Embryonic facial prominence (tissue), 1 donor: ENCODE measurements around the gene OR5L1.

Experiments used
- DNase-seq: peaks from one replicate; pipeline ENCODE4 v3.0.0-alpha.2; 2016; ENCODE audit errors: extremely low spot score

OR5L1 gene

DNA sequence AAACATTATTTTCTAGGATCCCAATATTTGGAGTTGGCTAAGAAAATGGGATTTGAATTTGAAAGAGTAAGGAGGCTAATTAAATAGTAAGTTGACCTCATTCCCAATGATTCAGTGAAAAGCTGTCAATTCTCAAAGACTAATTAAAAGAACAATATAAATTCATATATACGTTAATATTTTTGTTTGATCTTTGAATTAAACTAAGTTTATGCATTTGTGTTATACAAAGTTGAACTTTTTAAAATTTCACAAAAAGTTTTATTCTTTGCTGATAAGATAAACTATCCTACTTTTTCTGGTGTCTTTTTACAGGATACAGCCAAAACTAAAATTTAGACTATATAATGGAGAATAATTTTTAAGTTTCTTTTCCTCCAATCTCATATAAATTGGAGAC, at the start of gene OR5L1:
TSS of gene OR5L1 (plus strand) at position 301 of the 400 bp plus-strand sequence. CDS start 100 bp downstream, outside the sequence.
- no peak for DNase-seq

DNA sequence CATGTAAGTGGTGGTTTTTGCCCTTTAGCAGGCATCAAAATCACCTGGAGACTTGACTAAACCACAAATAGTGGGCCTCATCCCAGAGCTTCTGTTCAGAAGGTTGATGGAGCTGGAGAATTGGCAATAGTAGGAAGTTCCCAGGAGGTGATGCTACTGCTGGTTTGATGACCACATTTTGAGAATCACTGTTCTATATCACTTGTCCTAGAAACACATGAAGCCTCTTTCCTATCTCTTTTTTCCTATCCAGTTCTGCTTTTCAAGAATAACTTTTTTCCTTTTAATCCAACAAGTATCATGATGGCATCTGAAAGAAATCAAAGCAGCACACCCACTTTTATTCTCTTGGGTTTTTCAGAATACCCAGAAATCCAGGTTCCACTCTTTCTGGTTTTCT, 38.0 kb upstream of the OR5L1 start, which contains the start of gene OR5D13:
TSS of gene OR5D13 (plus strand) at position 301 of the 400 bp plus-strand sequence. CDS start at position 301, 0 bp downstream.
- no peak for DNase-seq

DNA sequence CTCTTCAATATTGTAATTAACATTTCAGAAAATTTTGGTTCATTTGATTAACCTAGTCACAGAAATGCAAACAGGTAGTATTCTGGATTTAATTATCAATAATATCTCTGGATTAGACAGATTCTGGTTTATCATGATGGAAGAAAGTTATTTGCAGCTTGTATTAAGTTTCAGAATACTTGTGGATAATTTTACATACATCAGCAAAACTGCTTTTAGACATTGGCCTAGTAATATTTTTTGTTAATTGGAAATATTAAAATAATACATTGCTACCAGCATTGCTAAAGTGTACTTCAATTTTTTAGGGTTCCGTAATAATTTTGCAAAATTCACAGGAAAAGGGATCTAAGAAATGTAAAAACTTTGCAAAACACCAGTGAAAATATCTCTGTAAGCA, 19.6 kb upstream of the OR5L1 start:
- no peak for DNase-seq

DNA sequence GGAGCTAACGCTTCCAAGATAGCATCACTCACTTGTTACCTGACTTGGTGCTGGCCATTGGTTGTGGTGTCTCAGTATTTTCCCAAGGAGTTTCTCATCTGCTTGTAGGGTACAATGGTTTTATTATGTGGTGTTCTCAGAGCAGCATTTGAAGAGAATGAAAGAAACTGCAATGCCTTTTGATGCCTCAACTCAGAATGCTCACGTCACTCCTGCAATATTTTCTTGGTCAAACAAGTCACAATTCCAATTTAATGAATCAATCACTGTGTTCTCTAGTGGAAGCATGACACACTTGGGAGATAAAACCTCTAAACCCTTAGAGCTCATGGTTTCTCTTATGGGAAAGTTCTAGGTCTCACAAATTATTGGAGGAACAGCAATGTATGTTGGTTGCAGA, 17.8 kb upstream of the OR5L1 start:
- DNase-seq, result no peak

DNA sequence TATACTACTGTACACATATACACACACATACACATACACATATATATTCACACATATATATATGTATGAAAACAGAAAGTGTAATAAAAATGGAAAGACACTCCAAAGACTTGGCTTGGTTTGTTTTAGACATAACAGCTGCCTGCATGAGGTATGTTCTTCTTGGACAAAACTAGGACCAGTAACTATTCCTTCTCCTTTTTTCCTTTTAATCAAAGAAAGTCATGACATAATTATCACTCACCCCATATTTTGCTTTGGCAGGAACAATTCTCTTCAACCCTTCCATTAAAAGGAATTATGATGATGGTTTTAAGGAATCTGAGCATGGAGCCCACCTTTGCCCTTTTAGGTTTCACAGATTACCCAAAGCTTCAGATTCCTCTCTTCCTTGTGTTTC, 15.9 kb upstream of the OR5L1 start, which contains the start of gene OR5D14:
TSS of gene OR5D14 (plus strand) at position 301 of the 400 bp plus-strand sequence. CDS start at position 301, 0 bp downstream.
- no peak for DNase-seq

DNA sequence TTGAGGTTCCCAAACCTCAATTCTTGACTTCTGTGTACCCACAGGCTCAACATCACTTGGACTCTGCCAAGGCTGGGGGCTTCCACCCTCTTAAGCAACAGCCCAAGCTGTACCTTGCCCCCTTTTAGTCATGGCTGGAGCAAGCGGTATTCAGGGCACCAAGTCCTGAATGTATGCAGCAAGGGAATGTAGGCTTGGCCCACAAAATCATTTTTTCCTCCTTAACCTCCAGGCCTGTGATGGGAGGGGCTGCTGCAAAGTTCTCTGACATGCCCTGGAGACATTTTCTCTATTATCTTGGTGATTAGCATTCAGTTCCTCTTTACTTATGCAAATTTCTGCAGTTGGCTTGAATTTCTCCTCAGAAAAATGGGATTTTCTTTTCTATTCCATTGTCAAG, 4.9 kb upstream of the OR5L1 start:
- DNase-seq, result no peak

DNA sequence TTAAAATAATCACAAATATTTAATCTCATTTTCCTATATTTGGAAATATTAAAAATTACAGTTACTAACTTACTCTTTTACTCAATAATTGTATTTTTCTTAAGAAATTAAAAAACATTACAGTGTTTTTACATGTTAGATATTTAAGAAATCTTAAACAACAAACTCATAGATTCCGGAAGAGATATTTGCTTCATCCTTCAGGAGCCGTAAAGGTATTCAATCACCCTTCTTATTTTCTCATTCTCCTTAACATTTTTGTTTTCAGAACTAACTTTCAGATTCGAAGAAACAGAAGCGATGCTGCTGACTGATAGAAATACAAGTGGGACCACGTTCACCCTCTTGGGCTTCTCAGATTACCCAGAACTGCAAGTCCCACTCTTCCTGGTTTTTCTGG, 8.2 kb downstream of the OR5L1 start, which contains the start of gene OR5D18:
TSS of gene OR5D18 (plus strand) at position 301 of the 400 bp plus-strand sequence. CDS start at position 301, 0 bp downstream.
- no peak for DNase-seq

DNA sequence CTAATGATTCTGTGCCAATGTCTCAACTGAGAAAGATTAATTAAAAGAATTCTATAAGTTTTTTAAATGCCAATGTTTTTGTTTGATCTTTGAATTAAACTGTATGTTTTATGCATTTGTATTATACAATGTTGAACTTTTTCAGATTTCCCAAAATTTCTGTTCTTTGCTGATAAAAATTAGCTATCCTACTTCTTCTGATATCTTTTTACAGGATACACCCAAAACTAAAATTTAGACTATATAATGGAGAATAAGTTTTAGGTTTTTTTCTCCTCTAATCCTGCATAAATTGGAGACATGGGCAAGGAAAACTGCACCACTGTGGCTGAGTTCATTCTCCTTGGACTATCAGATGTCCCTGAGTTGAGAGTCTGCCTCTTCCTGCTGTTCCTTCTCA, 15.8 kb downstream of the OR5L1 start, which contains the start of gene OR5L2:
TSS of gene OR5L2 (plus strand) at position 301 of the 400 bp plus-strand sequence. CDS start at position 301, 0 bp downstream.
- DNase-seq, result no peak

DNA sequence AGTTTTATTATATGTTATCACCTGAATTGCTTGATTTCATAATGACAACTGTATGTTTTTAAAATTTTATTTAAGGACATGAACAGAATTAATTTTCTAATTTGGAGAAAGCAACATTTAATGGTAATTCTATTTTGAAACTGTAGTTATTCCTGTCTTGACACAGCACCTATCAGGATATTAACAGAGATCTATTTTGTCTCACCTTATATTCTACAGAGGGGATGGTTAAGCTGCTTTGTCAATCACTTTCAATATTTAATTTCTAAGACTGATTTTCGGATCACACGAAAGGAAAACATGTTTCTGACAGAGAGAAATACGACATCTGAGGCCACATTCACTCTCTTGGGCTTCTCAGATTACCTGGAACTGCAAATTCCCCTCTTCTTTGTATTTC, 27.3 kb downstream of the OR5L1 start, which contains the start of gene OR5D16:
TSS of gene OR5D16 (plus strand) at position 301 of the 400 bp plus-strand sequence. CDS start at position 301, 0 bp downstream.
- DNase-seq, result no peak

DNA sequence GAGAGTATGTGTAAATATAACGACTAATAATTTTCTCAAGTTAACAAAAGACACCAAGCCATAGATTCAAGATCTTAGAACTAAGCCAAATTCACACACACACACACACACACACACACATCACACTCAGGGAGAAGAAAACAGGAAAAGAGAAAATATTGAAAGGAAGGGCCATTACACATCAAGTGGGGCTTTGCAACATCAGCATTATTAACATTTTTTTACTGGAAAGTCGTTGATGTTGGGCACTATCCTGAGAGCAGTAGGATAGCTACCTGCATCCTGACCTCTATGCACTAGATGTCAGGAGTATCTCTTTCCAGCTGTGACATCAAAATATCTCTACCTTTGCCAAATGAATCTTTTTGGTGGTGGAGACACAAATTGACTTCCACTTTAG, 36.3 kb downstream of the OR5L1 start:
- no peak for DNase-seq

DNA sequence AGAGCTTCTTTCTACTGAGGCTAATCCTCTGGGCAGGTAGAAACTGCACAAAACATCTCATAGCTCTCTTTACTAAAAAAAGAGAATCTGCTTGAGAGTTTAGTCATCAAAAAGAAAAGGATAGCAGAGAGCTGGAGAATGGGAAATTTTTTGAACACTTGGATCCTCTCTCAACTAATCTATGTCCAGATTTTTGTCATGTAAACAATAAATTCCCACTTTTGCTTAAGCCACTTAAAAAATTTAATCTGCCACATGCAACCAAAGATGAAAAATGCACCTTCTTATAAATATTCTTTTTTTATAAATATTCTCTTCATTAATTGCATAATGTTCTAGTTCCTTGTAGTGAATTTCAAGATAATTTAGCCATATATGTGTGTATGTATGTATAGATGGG, 37.9 kb downstream of the OR5L1 start:
- no peak for DNase-seq

DNA sequence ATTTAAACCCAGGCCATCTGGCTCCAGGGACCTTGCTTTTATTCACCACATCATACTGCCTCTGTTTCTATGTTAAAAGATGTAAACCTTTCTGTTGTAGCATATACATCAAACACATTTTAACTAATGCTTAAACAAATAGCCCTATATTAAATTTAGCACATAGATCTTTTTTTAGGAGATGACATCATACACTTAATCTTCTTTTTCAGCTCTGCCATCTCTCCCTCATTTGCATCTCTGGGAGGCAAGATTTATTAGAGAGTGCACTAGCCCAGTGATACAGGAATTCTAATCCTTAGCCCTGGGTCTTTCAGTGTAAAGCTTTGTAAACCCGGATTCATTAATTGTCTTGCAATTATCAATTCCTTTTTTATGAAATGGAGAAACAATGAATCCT, 41.0 kb downstream of the OR5L1 start:
- DNase-seq, result no peak

DNA sequence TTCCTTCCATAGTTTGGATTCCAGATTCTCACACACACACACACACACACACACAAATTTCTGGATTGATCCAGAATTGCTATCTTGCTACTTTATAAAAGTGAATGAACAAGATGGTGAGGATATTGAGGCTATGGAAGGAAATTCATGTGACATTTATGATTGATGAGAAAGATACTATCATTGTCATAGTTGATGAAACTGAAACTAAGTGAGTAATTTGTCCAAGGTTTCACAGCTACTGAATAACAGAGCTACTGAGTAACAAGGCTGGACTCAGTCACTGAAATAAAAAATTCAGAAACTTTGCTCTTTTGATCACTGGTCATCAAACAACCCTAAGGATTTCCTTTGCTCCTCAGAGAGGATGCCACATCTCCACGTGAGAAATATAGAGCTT, 43.5 kb downstream of the OR5L1 start:
- no peak for DNase-seq
